SU-DHL-6 (cell line): ENCODE measurements around the gene REG3G.

ENCODE experiments used
- EZH2phosphoT487 ChIP-seq: fragments of 200-600 bp; sonication (generic), shearing (Covaris generic); conservative IDR thresholded peaks from 2 replicates; pipeline ENCODE4 v1.6.1; 2018; ENCODE audit warnings: mild to moderate bottlenecking, antibody characterized with exemption, low read length, moderate library complexity, mixed read lengths
- TF ChIP-seq, protein P1 (sequence below): fragments of 200-600 bp; sonication (generic); IDR thresholded peaks from one replicate; pipeline ENCODE4 v1.5.1; 2017; ENCODE audit warnings: antibody characterized with exemption, mild to moderate bottlenecking, low read length, moderate library complexity; ENCODE audit not compliant: insufficient read depth, poor library complexity, severe bottlenecking

DNA sequence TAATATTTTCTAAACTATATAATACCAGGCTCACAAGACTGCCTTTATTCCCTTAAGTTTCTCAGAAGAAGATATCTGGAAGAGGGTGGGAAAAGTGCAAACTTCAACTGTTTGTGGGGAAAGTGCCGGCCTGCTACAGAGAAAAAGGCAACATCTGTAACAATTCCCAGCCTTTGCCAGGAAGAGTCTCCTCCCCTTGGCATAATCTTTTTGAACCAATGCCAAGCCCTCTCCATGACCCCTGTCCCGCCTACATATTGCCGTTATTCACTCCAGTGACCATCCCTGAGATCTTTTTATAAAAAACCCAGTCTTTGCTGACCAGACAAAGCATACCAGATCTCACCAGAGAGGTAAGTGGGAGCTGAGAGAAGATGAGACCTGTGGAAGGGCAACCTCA, at the start of gene REG3G:
- TF ChIP-seq, protein P1, sequence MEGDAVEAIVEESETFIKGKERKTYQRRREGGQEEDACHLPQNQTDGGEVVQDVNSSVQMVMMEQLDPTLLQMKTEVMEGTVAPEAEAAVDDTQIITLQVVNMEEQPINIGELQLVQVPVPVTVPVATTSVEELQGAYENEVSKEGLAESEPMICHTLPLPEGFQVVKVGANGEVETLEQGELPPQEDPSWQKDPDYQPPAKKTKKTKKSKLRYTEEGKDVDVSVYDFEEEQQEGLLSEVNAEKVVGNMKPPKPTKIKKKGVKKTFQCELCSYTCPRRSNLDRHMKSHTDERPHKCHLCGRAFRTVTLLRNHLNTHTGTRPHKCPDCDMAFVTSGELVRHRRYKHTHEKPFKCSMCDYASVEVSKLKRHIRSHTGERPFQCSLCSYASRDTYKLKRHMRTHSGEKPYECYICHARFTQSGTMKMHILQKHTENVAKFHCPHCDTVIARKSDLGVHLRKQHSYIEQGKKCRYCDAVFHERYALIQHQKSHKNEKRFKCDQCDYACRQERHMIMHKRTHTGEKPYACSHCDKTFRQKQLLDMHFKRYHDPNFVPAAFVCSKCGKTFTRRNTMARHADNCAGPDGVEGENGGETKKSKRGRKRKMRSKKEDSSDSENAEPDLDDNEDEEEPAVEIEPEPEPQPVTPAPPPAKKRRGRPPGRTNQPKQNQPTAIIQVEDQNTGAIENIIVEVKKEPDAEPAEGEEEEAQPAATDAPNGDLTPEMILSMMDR: no peak
- TF ChIP-seq EZH2phosphoT487: no peak
